Panc1 (cell line): ENCODE data around the gene KHDRBS2. TPM values are rescaled to one million over a fixed set of nuclear protein-coding genes. Genes with fewer than 3 reads are reported as not detected.

Experiments
- ATAC-seq: fragments of 200-7000 bp; cut with Tn5 transposase; 2 replicates; pipeline ENCODE4 v1.9.1; 2020; ENCODE audit warnings: mild to moderate bottlenecking, moderate library complexity
- BruUV-seq: library from RNA; stranded (reverse); fragments of 400-500 nt; replicated peaks from 2 replicates; lab custom pipeline; 2021; lab: Mats Ljungman, UMichigan
- CTCF ChIA-PET: fragments of 300-600 bp; sonication (Branson Sonifier 250); formaldehyde crosslinking; loops from one replicate; lab custom pipeline; 2022; ENCODE audit warnings: antibody characterized with exemption; lab: Charles Lee
- POLR2A ChIA-PET: fragments of 300-600 bp; sonication (Branson Sonifier 250); formaldehyde crosslinking; loops from one replicate; lab custom pipeline; 2022; ENCODE audit warnings: antibody characterized with exemption; lab: Charles Lee
- DNase-seq: peaks from one replicate; pipeline ENCODE4 v3.0.0-alpha.2; 2010; ENCODE audit warnings: low read depth, low spot score
- H3K27ac ChIP-seq: 2 replicates; pipeline ENCODE4 v1.5.1; 2011; ENCODE audit warnings: mild to moderate bottlenecking, low read length, inconsistent platforms
- H3K27me3 ChIP-seq: fragments of 200-500 bp; sonication (Bioruptor generic); 2 replicates; pipeline ENCODE4 v1.6.0; 2014; ENCODE audit warnings: low read length, inconsistent platforms; ENCODE audit not compliant: control insufficient read depth, insufficient read depth
- H3K36me3 ChIP-seq: fragments of 200-500 bp; sonication (Bioruptor generic); 2 replicates; pipeline ENCODE4 v1.5.1; 2014; ENCODE audit warnings: inconsistent platforms, mild to moderate bottlenecking, low read length, moderate library complexity; ENCODE audit not compliant: control insufficient read depth, insufficient read depth
- H3K4me1 ChIP-seq: 2 replicates; pipeline ENCODE4 v1.5.1; 2011; ENCODE audit warnings: inconsistent platforms, mild to moderate bottlenecking, low read length, moderate library complexity; ENCODE audit not compliant: control insufficient read depth, insufficient read depth
- H3K4me3 ChIP-seq, 2 experiments: 2 replicates each; pipeline ENCODE4 v1.5.1; 2011 to 2012; ENCODE audit warnings: low read depth in 2 of 2, low read length in 2 of 2, mild to moderate bottlenecking in 2 of 2, inconsistent platforms in 1 of 2, moderate library complexity in 1 of 2
- H3K9me3 ChIP-seq: fragments of 200-500 bp; sonication (Bioruptor generic); 2 replicates; pipeline ENCODE4 v1.5.1; 2014; ENCODE audit warnings: low read depth, mild to moderate bottlenecking, inconsistent platforms, low read length, moderate library complexity; ENCODE audit not compliant: control insufficient read depth, insufficient read depth
- CTCF ChIP-seq: fragments of 450-650 bp; IDR thresholded peaks from 2 replicates; pipeline ENCODE4 v1.5.1; 2017; ENCODE audit warnings: mild to moderate bottlenecking
- POLR2AphosphoS5 ChIP-seq: IDR thresholded peaks from 2 replicates; pipeline ENCODE4 v1.6.1; 2012; ENCODE audit warnings: mild to moderate bottlenecking, low read depth, low read length, moderate library complexity
- REST ChIP-seq, 2 experiments: IDR thresholded peaks; 2 replicates each; pipeline ENCODE4 v1.6.1; 2011 to 2012; ENCODE audit warnings: low read depth in 2 of 2, control low read depth in 1 of 2, low read length in 1 of 2, mild to moderate bottlenecking in 1 of 2, moderate library complexity in 1 of 2; ENCODE audit not compliant: insufficient read depth in 1 of 2
- SIN3A ChIP-seq: IDR thresholded peaks from 2 replicates; pipeline ENCODE4 v1.6.1; 2012; ENCODE audit warnings: low read depth, mild to moderate bottlenecking, low read length, moderate library complexity, borderline replicate concordance; ENCODE audit not compliant: insufficient read depth
- TCF7L2 ChIP-seq: IDR thresholded peaks from 2 replicates; pipeline ENCODE4 v1.6.1; 2011; ENCODE audit warnings: mild to moderate bottlenecking, low read depth, low read length, inconsistent platforms
- in situ Hi-C: cut with HindIII; loops from 2 replicates; pipeline ENCODE4 v1.10.0; 2016; ENCODE audit warnings: low sequenced_read_pairs, low pct_unique_long_range_greater_than_20kb
- intact Hi-C: fragments of 100-400 bp; cut with micrococcal nuclease; formaldehyde crosslinking; loops from one replicate; pipeline ENCODE4 v1.10.0; 2022; ENCODE audit not compliant: unreplicated experiment
- total RNA-seq: library from RNA; stranded (reverse); gene quantifications from one replicate; pipeline ENCODE4 v1.2.1, GENCODE V29; 2021; ENCODE audit not compliant: unreplicated experiment

The KHDRBS2 gene
- total RNA-seq, 1 experiment from 2014 or later: not detected

GRCh38 chr6:61688165-61688564 is 597.9 kb downstream of the KHDRBS2 start:
- no peak overlapping the region for H3K27ac ChIP-seq
- BruUV-seq: no TSS peak
- H3K4me1 ChIP-seq: no peaks in the 10 kb centered on the region
- no peak for TF ChIP-seq SIN3A
- no peak for TF ChIP-seq CTCF
- TF ChIP-seq POLR2AphosphoS5: no peak
- TF ChIP-seq TCF7L2: no peak
- no peak for TF ChIP-seq REST (IDR thresholded peaks at IDR 0.05; ENCODE audit: insufficient read depth in 1 of 2, low read depth in 2 of 2, low read length in 1 of 2)
- no peak overlapping the region for H3K4me3 ChIP-seq
- ATAC-seq: no peak
- intact Hi-C loops (no loop called here), in situ Hi-C loops (no loop called here)
- ChIA-PET CTCF (no interaction called here), POLR2A (no interaction called here)
- peaks cover 9% of the 10 kb centered on the region; the same call in 1 of the 2 replicates for H3K9me3 ChIP-seq
- no peaks in the 10 kb centered on the region for H3K27me3 ChIP-seq
- no peaks in the 10 kb centered on the region for H3K36me3 ChIP-seq
- DNase-seq: no peak

GRCh38 chr6:61682562-61682961 is 603.5 kb downstream of the KHDRBS2 start:
- ChIA-PET POLR2A (no interaction called here), CTCF (interaction anchor here (0.6 kb wide), 1 partner anchor 183 kb away, joined by 3 read pairs; no protein-coding TSS in a partner anchor)
- no peak for ATAC-seq
- intact Hi-C loops: no loop called here
- no peak for DNase-seq
- H3K4me1 ChIP-seq: no peaks in the 10 kb centered on the region
- H3K36me3 ChIP-seq: no peaks in the 10 kb centered on the region
- TF ChIP-seq CTCF (no peak), TCF7L2 (no peak), SIN3A (no peak), POLR2AphosphoS5 (no peak), REST (IDR thresholded peaks at IDR 0.05; ENCODE audit: insufficient read depth in 1 of 2, low read depth in 2 of 2, low read length in 1 of 2) (no peak)
- in situ Hi-C loops: no loop called here
- H3K9me3 ChIP-seq: peaks cover 6% of the 10 kb centered on the region; the same call in 1 of the 2 replicates
- H3K4me3 ChIP-seq: no peak overlapping the region
- BruUV-seq: no TSS peak
- no peak overlapping the region for H3K27ac ChIP-seq
- H3K27me3 ChIP-seq: no peaks in the 10 kb centered on the region
